MCF 10A (cell line): ENCODE data around the gene PPP1R26. TPM values are rescaled to one million over a fixed set of nuclear protein-coding genes. Genes with fewer than 3 reads are reported as not detected.

Experiments used
- BruUV-seq: library from RNA; stranded (reverse); fragments of 400-500 nt; replicated peaks from 2 replicates; lab custom pipeline; 2021; lab: Mats Ljungman, UMichigan
- CTCF ChIA-PET: fragments of 300-600 bp; sonication (Branson Sonifier 250); formaldehyde crosslinking; extraction: SDS; loops from one replicate; lab custom pipeline; 2021; ENCODE audit warnings: antibody characterized with exemption, inconsistent platforms; lab: Yijun Ruan, JAX
- POLR2A ChIA-PET: fragments of 300-600, 350-650 bp; sonication (Branson Sonifier 250); formaldehyde crosslinking; extraction: SDS; loops from one replicate; lab custom pipeline; 2020; ENCODE audit warnings: antibody characterized with exemption, inconsistent platforms; lab: Yijun Ruan, JAX
- DNase-seq: peaks from one replicate; pipeline ENCODE4 v3.0.0-alpha.2; 2018; ENCODE audit not compliant: unreplicated experiment
- H3K27ac Mint-ChIP-seq: one replicate; pipeline ENCODE4 v1.8.0; 2022; ENCODE audit warnings: mild to moderate bottlenecking, low read depth, mixed read lengths; ENCODE audit not compliant: unreplicated experiment
- H3K27me3 Mint-ChIP-seq: one replicate; pipeline ENCODE4 v1.8.0; 2022; ENCODE audit warnings: mixed read lengths; ENCODE audit not compliant: insufficient read depth, unreplicated experiment
- H3K36me3 Mint-ChIP-seq: one replicate; pipeline ENCODE4 v1.8.0; 2022; ENCODE audit warnings: mild to moderate bottlenecking, moderate library complexity, mixed read lengths; ENCODE audit not compliant: insufficient read depth, unreplicated experiment
- H3K4me1 Mint-ChIP-seq: one replicate; pipeline ENCODE4 v1.8.0; 2022; ENCODE audit warnings: mixed read lengths; ENCODE audit not compliant: insufficient read depth, unreplicated experiment
- H3K4me3 Mint-ChIP-seq: one replicate; pipeline ENCODE4 v1.8.0; 2022; ENCODE audit warnings: mild to moderate bottlenecking, moderate library complexity, mixed read lengths; ENCODE audit not compliant: unreplicated experiment
- H3K9me3 Mint-ChIP-seq: one replicate; pipeline ENCODE4 v1.8.0; 2022; ENCODE audit warnings: mixed read lengths; ENCODE audit not compliant: unreplicated experiment
- intact Hi-C: fragments of 100-400 bp; cut with micrococcal nuclease; formaldehyde crosslinking; loops from 2 replicates; pipeline ENCODE4 v1.14.1; 2022
- total RNA-seq: library from RNA; stranded (reverse); gene quantifications from 2 replicates; pipeline ENCODE4 v1.2.3, GENCODE V29; 2022
- TF ChIP-seq, protein P1 (sequence below): fragments of 200-600 bp; IDR thresholded peaks from one replicate; pipeline ENCODE4 v1.8.0; 2022; ENCODE audit warnings: antibody characterized with exemption, mild to moderate bottlenecking; ENCODE audit not compliant: unreplicated experiment

The PPP1R26 gene
- total RNA-seq, 1 experiment from 2014 or later, result 19.1 TPM

DNA sequence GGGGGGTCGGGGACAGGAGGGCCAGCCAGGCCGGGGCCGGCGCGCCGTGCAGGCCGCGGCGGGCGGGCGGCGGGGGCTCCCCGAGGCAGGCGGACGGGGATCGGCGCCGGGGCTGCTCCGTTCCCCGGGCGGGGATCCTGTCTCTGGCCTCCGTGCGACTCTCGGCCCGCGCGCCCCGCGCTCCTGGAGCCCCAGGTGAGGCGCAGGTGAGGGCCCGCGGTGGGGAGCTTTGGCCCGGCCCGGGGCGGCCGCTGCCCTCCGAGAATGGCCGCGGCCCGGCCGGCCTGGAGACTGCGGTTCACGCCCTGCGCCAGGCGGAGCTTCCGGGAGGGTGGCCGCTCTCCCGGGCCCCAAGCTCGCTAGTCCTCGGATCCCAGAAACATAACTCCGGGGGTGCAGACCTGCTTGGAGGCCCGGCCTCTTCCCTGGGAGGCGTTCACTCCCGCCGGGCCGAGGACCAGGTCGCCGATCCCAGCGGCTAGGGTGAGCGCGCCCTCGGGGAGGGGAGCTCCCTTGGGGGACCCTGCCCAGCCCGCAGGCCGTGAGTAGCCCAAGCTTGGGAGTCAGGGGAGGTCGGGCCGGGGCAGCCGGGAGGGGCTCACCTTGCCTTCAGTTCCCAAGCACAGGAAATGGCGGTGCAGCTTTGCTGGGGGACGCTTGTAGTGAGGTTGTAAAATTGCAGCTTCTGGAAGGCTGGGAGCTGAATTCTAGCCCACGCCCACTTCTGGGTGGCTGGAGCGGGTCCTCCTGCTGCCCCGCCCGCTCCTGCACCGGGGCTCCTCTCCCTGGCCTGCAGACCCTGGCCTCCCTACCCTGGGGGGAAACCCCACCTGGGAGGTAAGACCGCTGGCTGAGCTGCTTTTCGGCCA is 723 bp downstream of the PPP1R26 start:
- CTCF ChIA-PET, result interaction anchor here (0.7 to 0.9 kb wide), 4 partner anchors 17 to 1203 kb away, joined by 3 to 5 read pairs (median 4); a partner anchor contains a TSS

DNA sequence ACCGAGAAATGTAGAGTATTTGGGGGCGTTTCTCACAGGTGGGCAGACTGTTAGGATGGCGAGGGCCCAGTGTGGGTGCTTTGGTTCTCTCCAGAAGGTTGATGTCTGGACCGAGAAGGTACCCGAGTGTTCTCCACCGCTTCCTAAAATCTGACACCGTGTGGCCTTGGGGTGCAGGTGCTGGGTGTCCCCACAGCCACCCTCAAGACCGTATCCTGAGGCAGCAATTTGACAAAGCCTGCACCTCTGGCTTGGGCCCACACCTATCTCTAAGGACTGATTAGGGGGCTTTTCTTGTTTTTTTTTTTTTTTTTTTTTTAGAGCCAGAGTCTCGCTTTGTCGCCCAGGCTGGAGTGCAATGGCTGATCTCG is 1.3 kb downstream of the PPP1R26 start:
- ChIA-PET POLR2A (interaction anchor here (0.8 to 1.3 kb wide), 6 partner anchors 8 to 24 kb away, joined by 3 to 14 read pairs (median 5); partner anchors contain the start of gene MRPS2), CTCF (interaction anchor here (0.7 to 0.9 kb wide), 5 partner anchors 18 to 1203 kb away, joined by 3 to 5 read pairs (median 3); a partner anchor contains a TSS)
- Mint-ChIP-seq H3K36me3 (peaks cover 21% of the 10 kb centered on the region), H3K4me1 (no peaks in the 10 kb centered on the region), H3K27me3 (no peaks in the 10 kb centered on the region), H3K27ac (no peak overlapping the region), H3K9me3 (no peaks in the 10 kb centered on the region), H3K4me3 (peak overlapping the region; percentile 68)
- DNase-seq, result no peak
- BruUV-seq, result no TSS peak
- TF ChIP-seq, protein P1, sequence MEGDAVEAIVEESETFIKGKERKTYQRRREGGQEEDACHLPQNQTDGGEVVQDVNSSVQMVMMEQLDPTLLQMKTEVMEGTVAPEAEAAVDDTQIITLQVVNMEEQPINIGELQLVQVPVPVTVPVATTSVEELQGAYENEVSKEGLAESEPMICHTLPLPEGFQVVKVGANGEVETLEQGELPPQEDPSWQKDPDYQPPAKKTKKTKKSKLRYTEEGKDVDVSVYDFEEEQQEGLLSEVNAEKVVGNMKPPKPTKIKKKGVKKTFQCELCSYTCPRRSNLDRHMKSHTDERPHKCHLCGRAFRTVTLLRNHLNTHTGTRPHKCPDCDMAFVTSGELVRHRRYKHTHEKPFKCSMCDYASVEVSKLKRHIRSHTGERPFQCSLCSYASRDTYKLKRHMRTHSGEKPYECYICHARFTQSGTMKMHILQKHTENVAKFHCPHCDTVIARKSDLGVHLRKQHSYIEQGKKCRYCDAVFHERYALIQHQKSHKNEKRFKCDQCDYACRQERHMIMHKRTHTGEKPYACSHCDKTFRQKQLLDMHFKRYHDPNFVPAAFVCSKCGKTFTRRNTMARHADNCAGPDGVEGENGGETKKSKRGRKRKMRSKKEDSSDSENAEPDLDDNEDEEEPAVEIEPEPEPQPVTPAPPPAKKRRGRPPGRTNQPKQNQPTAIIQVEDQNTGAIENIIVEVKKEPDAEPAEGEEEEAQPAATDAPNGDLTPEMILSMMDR, result no peak
- intact Hi-C loops, result no loop called here

More for the DNA sequence above, 723 bp downstream of the PPP1R26 start:
- no peaks in the 10 kb centered on the region for H3K4me1 Mint-ChIP-seq
- peaks cover 17% of the 10 kb centered on the region for H3K36me3 Mint-ChIP-seq
- POLR2A ChIA-PET, result interaction anchor here (0.6 to 1.3 kb wide), 11 partner anchors 8 to 1168 kb away, joined by 3 to 14 read pairs (median 3); partner anchors contain the start of gene MRPS2
- H3K4me3 Mint-ChIP-seq, result peak overlapping the region; percentile 68
- H3K9me3 Mint-ChIP-seq, result no peaks in the 10 kb centered on the region
- no peak overlapping the region for H3K27ac Mint-ChIP-seq
- TF ChIP-seq, protein P1, result no peak
- no peaks in the 10 kb centered on the region for H3K27me3 Mint-ChIP-seq
- peak; percentile 40 for DNase-seq
- BruUV-seq, result no TSS peak
- intact Hi-C loops, result no loop called here

DNA sequence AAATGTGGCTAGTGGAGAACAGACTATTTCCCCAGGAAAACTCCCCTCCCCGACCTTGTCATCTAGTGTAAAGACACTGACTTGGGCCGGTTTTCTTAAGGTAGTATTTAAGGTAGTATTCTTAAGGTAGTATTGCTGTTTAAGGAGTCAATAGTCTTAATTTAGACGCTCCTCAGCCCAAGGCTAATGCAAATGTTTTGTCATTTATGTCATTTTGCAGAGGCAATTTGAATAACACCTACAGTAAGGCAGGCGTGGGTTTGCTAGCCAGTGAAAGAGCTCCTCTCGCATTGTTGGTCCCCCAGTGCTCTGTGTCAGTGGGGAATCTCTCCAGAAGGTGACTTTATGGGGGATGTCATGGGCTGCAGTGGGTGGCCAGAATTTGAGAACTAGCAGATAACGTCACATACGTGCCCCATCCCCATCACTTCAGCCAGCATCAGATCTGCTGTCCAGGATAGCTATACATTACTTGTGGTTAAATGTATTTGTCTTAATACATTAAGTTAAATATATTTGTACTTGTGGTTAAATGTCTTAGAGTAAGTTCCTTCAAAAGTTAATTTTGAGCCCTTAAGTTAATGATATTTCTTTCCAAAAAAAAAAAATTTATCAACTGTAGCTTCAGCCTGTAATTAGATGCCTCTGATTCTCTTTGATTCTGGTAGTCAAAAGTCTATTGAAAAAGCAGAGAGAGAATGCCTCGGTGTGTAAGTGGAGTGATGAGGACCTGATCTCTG is 2.6 kb downstream of the PPP1R26 start:
- TF ChIP-seq, protein P1, result no peak
- H3K4me1 Mint-ChIP-seq, result no peaks in the 10 kb centered on the region
- no peaks in the 10 kb centered on the region for H3K27me3 Mint-ChIP-seq
- POLR2A ChIA-PET, result interaction anchor here (0.7 kb wide), 1 partner anchor 1046 kb away, joined by 3 read pairs; no protein-coding TSS in a partner anchor
- peaks cover 29% of the 10 kb centered on the region for H3K36me3 Mint-ChIP-seq
- intact Hi-C loops, result no loop called here
- BruUV-seq, result no TSS peak
- no peaks in the 10 kb centered on the region for H3K9me3 Mint-ChIP-seq
- CTCF ChIA-PET, result interaction anchor here (0.6 to 1.1 kb wide), 4 partner anchors 11 to 78 kb away, joined by 3 to 4 read pairs (median 3); a partner anchor contains a TSS
- DNase-seq, result no peak
- H3K27ac Mint-ChIP-seq, result no peak overlapping the region
- no peak overlapping the region for H3K4me3 Mint-ChIP-seq
